Osteoblast (primary cell): ENCODE measurements around the gene MT3. TPM values are rescaled to one million over a fixed set of nuclear protein-coding genes. Genes with fewer than 3 reads are reported as not detected.

Experiments
- DNase-seq: peaks from one replicate; pipeline ENCODE4 v3.0.0; 2011; ENCODE audit warnings: low spot score, mixed read lengths; ENCODE audit not compliant: insufficient read length; ENCODE audit errors: missing footprints
- H2AFZ ChIP-seq: 2 replicates; pipeline ENCODE4 v1.6.0; 2011; ENCODE audit warnings: mild to moderate bottlenecking, low read length
- H3K27ac ChIP-seq: 2 replicates; pipeline ENCODE4 v1.5.1; 2011; ENCODE audit warnings: mild to moderate bottlenecking, low read depth, low read length, moderate library complexity
- H3K27me3 ChIP-seq: 2 replicates; pipeline ENCODE4 v1.6.0; 2012; ENCODE audit warnings: mild to moderate bottlenecking, control low read depth, inconsistent platforms, low read length, moderate library complexity; ENCODE audit not compliant: insufficient read depth
- H3K36me3 ChIP-seq: 2 replicates; pipeline ENCODE4 v1.5.1; 2011; ENCODE audit warnings: mild to moderate bottlenecking, low read length, control low read depth, moderate library complexity; ENCODE audit not compliant: insufficient read depth
- H3K4me1 ChIP-seq: 2 replicates; pipeline ENCODE4 v1.5.1; 2011; ENCODE audit warnings: mild to moderate bottlenecking, low read length, control low read depth, moderate library complexity; ENCODE audit not compliant: insufficient read depth
- H3K4me2 ChIP-seq: 2 replicates; pipeline ENCODE4 v1.6.0; 2011; ENCODE audit warnings: mild to moderate bottlenecking, low read length; ENCODE audit not compliant: insufficient read depth
- H3K4me3 ChIP-seq: fragments of 200-600 bp; sonication (generic); 3 replicates; pipeline ENCODE4 v1.5.1; 2012; ENCODE audit warnings: mild to moderate bottlenecking, low read length, inconsistent platforms; ENCODE audit not compliant: insufficient read depth
- H3K79me2 ChIP-seq: 2 replicates; pipeline ENCODE4 v1.6.0; 2012; ENCODE audit warnings: mild to moderate bottlenecking, low read length, control low read depth, inconsistent platforms; ENCODE audit not compliant: insufficient read depth
- H3K9me3 ChIP-seq: 2 replicates; pipeline ENCODE4 v1.5.1; 2011; ENCODE audit warnings: low read depth, low read length, control low read depth
- H4K20me1 ChIP-seq: 2 replicates; pipeline ENCODE4 v1.6.0; 2012; ENCODE audit warnings: mild to moderate bottlenecking, low read length, control low read depth; ENCODE audit not compliant: insufficient read depth
- CTCF ChIP-seq: IDR thresholded peaks from 2 replicates; pipeline ENCODE4 v1.5.1; 2011; ENCODE audit warnings: mild to moderate bottlenecking, low read depth, low read length, moderate library complexity; ENCODE audit errors: extremely low read depth
- total RNA-seq: library from RNA; depleted of rRNA; stranded (reverse); fragments of >200 nt; gene quantifications from 2 replicates; pipeline ENCODE4 v1.2.3, GENCODE V29; 2012

The MT3 gene
- total RNA-seq, 1 donor = not detected

- H3K4me3 ChIP-seq = peak overlapping the region; percentile 54
- H3K79me2 ChIP-seq = no peaks in the 10 kb centered on the region
- H3K27me3 ChIP-seq = peaks cover 50% of the 10 kb centered on the region
- H2AFZ ChIP-seq = no peak overlapping the region
- H3K36me3 ChIP-seq = no peaks in the 10 kb centered on the region
- no peak overlapping the region for H3K27ac ChIP-seq
- DNase-seq = no peak
- no peaks in the 10 kb centered on the region for H3K4me1 ChIP-seq
- no peak for TF ChIP-seq CTCF
- H4K20me1 ChIP-seq = no peaks in the 10 kb centered on the region
- peak overlapping the region; percentile 63 for H3K4me2 ChIP-seq
- H3K9me3 ChIP-seq = no peaks in the 10 kb centered on the region
Measured at GRCh38 chr16:56588781-56589140, 567 bp upstream of the MT3 start.

- no peak for TF ChIP-seq CTCF
- Histone ChIP-seq H3K27me3 (peaks cover 40% of the 10 kb centered on the region), H3K79me2 (no peaks in the 10 kb centered on the region), H3K4me1 (no peaks in the 10 kb centered on the region), H3K36me3 (no peaks in the 10 kb centered on the region), H2AFZ (no peak overlapping the region), H3K27ac (no peak overlapping the region), H4K20me1 (no peaks in the 10 kb centered on the region), H3K9me3 (no peaks in the 10 kb centered on the region), H3K4me2 (no peak overlapping the region), H3K4me3 (no peak overlapping the region)
- DNase-seq = no peak
Measured at GRCh38 chr16:56591377-56592060, 2.2 kb downstream of the MT3 start.

- no peak for TF ChIP-seq CTCF
- no peak overlapping the region for H3K27ac ChIP-seq
- peaks cover 27% of the 10 kb centered on the region for H3K27me3 ChIP-seq
- no peak overlapping the region for H2AFZ ChIP-seq
- H3K9me3 ChIP-seq = no peaks in the 10 kb centered on the region
- no peak overlapping the region for H3K4me2 ChIP-seq
- no peak for DNase-seq
- no peak overlapping the region for H3K4me3 ChIP-seq
- H3K36me3 ChIP-seq = no peaks in the 10 kb centered on the region
- H4K20me1 ChIP-seq = no peaks in the 10 kb centered on the region
- H3K79me2 ChIP-seq = no peaks in the 10 kb centered on the region
- H3K4me1 ChIP-seq = no peaks in the 10 kb centered on the region
Measured at GRCh38 chr16:56593573-56594291, 4.4 kb downstream of the MT3 start.

- no peaks in the 10 kb centered on the region for H3K9me3 ChIP-seq
- H3K36me3 ChIP-seq = no peaks in the 10 kb centered on the region
- no peak overlapping the region for H3K27ac ChIP-seq
- H4K20me1 ChIP-seq = no peaks in the 10 kb centered on the region
- peaks cover 22% of the 10 kb centered on the region for H3K27me3 ChIP-seq
- TF ChIP-seq CTCF = no peak
- no peak for DNase-seq
- no peak overlapping the region for H3K4me2 ChIP-seq
- no peaks in the 10 kb centered on the region for H3K4me1 ChIP-seq
- no peak overlapping the region for H2AFZ ChIP-seq
- H3K4me3 ChIP-seq = no peak overlapping the region
- no peaks in the 10 kb centered on the region for H3K79me2 ChIP-seq
Measured at GRCh38 chr16:56594292-56594619, 4.9 kb downstream of the MT3 start.
